HK-2 (cell line): ENCODE data around the gene ZNF571.

ENCODE experiments used
- DNase-seq: peaks from one replicate; pipeline ENCODE4 v3.0.0-alpha.2; 2018; ENCODE audit not compliant: unreplicated experiment

Gene ZNF571

DNA sequence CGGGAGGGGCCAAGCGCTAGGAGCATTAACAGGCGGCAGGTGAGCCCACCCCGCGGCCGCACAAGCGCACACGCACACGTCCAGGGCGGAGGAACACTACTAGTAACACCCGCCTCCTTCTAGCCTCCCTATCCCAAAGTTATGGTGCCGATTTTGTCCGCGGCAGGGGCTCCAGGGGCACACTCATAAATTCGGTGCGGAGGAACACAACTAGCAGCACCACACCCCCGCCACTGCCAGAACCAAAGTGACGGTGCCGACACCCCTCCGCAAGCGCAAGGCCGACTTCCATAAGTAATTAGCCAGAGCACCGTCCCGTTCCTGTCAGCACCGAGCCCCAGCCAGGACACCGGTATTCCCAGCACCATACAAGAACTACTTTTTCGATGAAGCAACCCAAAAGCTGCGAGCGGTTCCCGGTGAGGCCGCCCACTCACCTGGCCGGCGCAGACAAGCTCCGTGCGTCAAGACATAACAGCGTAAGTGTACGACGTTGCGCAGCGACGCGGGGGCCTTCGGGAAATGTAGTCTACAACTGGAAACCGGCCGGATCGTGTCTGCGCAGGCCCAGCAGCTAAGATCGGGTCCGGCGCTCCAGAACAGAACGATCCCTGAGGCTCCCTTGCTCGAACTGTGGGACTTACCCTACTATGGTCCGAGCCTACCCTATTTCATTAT, at the start of gene ZNF571, which contains the start of gene ZNF540:
Gene ZNF571 (minus strand): TSS at position 489 of the 678 bp plus-strand sequence. CDS start 8,116 bp downstream, outside the sequence.
Gene ZNF540 (plus strand): TSS at position 573 of the 678 bp plus-strand sequence. CDS start 3,572 bp downstream, outside the sequence.
- peak; percentile 89 for DNase-seq

DNA sequence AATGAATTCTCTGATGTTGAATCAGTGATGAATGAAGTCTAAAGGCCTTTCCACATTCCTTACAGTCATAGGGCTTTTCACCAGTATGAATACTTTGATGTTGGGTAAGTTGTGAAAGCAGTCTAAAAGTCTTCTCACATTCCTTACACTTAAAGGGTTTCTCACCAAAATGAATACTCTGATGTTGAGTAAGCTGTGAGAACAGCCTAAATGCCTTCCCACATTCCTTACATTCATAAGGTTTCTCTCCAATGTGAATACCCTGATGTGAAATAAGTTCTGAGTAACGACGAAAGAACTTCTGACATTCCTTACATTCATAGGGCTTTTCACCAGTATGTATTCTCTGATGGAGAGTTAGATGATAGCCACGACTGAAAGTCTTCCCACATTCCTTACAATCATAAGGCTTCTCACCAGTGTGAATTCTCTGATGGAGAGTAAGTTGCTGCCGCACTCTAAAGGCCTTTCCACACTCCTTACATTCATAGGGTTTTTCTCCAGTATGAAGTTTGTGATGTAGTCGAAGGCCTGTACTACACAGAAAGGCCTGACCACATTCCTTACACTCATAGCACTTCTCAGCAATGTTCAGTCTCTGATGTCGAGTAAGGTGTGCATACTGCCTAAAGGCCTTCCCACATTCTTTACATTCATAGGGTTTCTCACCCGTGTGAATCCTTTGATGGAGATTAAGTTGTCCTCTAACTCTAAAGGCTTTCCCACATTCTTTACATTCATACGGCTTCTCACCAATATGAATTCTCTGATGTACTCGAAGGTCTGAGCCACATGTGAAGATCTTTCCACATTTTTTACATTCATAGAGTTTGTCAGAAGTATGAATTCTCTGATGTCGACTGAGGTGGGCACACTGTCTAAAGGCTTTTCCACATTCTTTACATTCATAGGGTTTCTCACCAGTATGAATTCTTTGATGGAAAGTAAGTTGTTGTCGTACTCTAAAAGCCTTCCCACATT, 40.8 kb upstream of the ZNF571 start:
- DNase-seq = no peak

DNA sequence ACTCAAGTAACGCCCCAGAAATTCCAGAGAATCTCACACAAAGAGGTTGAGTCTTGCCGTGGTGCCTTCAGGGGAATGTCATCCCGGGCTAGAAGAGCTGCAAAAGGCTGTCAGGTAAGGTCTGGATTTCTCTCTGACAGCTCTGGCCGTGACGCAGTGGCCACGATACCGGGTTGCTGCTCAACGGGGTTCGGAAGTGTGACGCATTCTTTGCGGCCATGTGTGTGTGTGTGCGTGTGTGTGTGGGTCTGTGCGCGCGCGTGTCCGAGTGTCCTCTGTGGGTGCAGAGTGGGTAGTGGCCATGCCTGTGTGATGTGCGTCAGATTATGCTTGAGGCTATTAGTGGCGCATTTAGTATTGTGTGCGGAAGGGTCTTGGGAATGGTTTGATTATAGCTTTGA, 390 bp upstream of the ZNF571 start:
- no peak for DNase-seq

DNA sequence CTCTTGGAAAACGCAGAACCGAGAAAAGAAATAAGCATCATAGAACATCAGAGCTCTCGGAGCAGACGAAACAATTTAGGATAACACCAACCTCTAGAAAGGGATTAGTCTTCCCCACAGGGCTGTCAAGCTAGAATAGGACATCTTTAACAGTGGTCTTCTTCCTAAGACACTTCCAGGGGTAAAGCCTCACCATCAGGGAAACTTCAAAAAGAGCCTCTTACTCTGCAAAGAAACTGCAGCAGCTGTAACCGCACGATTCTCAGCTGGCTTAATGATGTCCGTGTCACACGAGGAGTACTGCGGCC, 642 bp downstream of the ZNF571 start:
- no peak for DNase-seq

DNA sequence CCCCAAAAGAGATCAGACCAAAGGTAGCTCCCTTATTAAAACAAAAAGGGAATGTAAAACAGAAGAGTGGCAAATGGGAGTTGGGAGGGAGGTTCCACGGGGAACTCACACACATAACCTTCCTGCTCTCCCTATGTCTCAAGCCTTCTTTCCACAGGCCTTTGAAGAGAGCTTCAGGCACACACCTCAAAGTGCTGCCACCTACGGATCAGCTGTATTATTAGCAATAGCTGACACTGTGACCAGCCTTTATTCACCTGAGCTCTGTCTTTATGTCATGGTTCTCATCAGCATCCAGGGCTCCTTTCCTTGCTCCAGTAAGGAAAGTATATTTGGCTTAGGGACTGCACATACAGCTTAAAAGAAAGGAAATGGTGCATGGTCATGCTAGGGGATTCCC, 11.3 kb downstream of the ZNF571 start:
- no peak for DNase-seq

DNA sequence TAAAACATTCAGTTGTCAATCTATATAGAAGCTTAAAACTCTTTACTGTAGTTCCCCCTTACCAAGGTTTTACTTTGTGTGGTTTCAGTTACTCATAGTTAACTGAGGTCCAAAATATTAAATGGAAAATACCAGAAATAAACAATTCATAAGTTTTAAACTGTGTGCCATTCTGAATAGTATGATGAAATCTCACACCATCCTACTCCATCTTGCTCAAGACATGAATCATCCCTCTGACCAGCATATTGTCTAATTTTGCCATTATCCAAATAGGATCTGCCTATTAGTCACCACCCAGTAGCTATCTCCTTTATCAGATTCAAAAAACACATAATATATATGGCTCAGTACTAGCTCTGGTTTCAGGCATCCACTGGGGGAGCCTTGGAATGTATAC, 22.4 kb downstream of the ZNF571 start:
- no peak for DNase-seq

DNA sequence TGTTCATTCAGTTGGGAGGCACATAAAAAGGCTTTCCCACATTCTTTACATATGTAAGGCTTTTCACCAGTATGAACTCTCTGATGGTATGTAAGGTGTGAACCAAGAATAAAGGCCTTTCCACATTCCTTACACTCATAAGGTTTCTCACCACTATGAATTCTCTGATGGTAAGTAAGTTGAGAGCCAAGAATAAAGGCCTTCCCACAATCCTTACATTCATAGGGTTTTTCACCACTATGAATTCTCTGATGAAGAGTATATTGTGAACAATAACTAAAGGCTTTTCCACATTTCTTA, 29.3 kb downstream of the ZNF571 start:
- DNase-seq = no peak

DNA sequence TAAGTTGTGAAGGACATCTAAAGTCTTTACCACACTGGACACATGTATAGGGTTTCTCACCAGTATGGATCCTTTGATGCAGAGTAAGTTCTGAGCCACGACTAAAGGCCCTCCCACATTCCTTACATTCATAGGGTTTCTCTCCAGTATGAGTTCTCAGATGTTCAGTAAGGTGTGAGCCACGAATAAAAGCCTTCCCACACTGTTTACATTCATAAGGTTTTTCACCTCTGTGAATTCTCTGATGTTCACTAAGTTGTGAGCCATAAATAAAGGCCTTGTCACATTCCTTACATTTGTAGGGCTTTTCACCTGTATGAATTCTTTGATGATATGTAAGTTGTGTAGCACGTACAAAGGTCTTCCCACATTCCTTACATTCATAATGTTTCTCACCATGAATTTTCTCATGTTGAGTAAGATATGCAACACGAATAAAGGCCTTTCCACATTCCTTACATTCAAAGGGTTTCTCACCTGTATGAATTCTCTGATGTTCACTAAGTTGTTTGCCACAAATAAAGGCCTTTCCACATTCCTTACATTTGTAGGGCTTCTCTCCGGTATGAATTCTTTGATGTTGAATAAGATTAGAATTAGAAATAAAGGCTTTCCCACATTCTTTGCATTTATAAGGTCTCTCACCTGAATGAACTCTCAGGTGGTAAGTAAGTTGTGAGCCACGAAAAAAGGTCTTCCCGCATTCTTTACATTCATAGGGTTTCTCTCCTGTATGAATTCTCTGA, 29.8 kb downstream of the ZNF571 start:
- DNase-seq = no peak

DNA sequence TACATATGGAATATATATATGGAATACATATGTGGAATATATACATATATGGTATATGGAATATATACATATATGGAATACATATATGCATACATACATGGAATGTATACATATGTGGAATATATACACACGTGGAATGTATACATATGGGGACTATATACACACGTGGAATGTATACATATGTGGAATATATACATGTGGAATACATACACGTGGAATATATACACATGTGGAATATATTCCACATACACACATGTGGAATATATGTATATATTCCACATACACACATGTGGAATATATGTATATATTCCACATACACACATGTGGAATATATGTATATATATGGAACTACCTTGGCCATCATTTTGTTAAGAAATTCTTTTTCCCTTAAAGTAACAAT, 31.1 kb downstream of the ZNF571 start:
- DNase-seq = no peak

DNA sequence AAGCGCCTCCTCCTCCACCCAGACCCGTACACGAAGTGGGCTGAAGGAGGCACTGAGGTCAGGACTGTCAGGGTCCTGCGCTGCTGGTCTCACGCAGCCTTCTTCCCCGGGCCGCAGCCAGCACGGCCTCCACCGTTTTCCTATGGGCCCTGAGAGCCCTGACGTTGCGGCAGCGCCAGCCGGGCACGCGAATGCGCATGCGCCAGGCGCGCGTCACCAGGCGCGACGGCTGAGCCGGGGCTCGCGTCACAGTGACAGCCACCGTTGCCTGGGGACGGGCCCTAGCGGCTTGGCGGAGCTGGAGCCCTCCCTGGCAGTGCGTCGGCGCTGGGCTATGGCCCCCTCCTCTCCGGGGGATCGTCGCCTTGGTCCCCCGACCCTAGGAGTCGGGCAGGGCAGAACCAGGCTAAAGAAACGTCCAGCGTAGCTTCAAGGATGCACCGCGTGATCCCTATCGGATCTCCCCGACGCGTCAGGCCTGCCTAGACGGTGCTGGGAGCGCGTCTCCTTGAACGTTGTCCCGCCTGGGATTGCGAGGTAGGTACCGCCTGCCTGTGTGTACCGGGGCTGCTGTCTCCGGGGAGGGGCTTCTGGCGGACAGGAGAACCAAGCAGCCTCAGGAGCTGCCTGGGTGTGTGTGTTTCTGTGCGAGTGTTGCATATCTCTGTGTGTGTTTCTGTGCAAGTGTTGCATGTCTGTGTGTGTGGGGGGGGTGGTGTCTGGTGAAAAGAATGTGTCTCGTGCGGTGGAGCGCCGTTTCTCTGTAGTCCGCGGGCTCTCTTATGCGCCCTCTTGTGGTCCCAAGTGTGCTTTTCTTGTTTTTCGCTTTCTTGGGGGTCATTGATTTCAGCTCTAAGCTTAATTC, 43.2 kb downstream of the ZNF571 start:
- DNase-seq = peak; percentile 76

DNA sequence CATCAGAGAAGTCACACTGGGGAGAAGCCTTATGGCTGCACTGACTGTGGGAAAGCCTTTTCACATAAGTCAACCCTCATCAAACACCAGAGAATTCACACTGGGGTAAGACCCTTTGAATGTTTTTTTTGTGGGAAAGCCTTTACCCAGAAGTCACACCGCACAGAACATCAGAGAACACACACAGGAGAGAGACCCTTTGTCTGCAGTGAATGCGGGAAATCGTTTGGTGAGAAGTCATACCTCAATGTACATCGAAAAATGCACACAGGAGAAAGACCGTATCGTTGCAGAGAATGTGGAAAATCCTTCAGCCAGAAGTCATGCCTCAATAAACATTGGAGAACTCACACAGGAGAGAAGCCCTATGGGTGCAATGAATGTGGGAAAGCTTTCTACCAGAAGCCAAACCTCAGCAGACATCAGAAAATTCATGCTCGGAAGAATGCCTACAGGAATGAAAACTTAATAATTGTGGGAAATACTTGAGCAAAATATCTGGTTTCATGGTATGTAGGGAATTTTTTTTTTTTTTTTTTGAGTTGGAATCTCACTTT, 57.1 kb downstream of the ZNF571 start:
- DNase-seq = no peak

DNA sequence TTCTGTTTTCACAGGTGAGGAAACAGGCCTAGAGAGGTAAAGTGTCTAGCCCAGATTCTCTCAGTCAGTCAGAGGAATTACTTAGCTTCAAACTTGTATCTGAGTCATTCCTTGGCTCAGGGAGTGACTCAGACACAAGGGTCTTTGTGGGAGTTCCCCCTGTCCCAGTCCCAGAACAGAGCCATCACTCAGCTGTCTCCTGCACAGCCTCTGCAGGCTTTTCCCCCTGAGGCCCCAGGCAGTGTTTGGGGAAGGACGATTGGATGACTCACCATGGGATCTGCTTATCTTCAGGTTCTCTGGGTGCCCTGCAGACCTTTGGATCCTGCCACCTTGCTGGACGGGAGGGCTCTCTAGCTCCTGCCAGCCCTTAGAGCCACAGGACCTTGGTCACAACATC, 74.7 kb downstream of the ZNF571 start:
- DNase-seq = peak; percentile 57
